Stimulated activated CD4-positive, alpha-beta T cell treated with anti-CD3 and anti-CD28 coated beads, Interleukin-2, amount 100 ng/mL, for 4 hours (primary cell): Measurements from ENCODE around the gene LYRM4.
A peak's percentile ranks its signal among the peaks of the same experiment; 100 is the strongest.

ENCODE experiments used
- DNase-seq: peaks from one replicate; pipeline ENCODE4 v3.0.0-alpha.2; 2020; ENCODE audit warnings: low read depth

LYRM4 gene

DNA sequence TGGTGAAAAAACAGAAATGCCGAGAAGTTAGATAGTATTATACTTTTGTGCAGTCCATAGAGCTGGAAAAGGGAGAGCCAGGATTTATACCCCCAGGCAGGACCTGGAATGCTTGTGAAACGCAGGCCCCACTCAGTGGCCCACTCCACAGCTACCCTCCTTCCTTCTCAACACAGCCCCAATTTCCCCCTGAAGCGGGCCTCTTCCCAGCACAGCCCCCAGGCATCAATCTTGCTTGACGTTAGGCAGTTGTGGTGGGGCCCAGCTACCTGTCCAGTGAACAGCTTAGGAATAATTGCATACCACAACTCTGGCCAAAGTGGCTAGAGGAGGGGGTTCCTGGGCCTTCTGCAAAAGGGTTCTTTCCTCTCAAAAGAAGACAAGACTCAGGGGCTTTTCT is 114.4 kb downstream of the LYRM4 start:
- DNase-seq = no peak

GRCh38 chr6:5143634-5144311 is 117.0 kb downstream of the LYRM4 start:
- DNase-seq = peak; percentile 67

- no peak for DNase-seq
These were observed 117.8 kb downstream of the LYRM4 start for GRCh38 chr6:5142915-5143314.

GRCh38 chr6:5142131-5142530 is 118.6 kb downstream of the LYRM4 start:
- DNase-seq = no peak

DNA sequence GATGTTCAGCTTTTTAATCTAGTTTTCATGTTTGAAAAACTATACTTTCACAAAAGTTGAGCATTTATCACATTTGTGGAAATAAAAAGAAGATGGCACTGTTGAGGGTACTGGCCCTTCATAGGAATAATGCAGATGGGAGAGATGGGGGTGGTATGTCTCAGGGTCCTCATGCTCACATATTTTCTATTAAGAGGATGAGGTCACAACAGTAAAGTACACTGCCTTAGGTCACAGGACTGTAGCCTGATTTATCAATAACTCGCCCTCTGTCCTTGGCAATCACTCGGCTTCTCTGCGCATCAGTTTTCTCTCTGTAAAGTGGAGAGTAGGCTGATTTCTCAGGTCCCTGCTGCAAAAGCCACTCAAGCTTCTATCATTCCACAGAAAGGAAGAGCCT is 119.7 kb downstream of the LYRM4 start:
- no peak for DNase-seq

- no peak for DNase-seq
These were observed 120.7 kb downstream of the LYRM4 start for GRCh38 chr6:5139828-5140771.

GRCh38 chr6:5138995-5139827 is 121.5 kb downstream of the LYRM4 start:
- no peak for DNase-seq

DNA sequence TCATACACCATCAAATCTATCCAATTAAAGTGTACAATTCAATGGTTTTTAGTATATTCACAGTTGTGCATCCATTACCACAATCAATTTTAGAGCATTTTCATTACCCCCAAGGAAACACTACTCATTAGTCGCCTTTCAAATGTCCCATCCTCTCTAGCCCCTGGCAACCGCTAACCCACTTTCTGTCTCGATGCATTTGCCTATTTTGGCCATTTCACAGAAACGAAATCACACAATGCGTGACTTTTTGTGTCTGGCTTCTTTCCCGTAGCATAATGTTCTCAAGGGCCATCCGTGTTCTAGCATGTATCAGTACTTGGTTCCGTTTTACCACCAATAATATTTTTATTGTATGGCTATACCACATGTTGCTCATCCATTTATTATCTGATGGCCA is 123.9 kb downstream of the LYRM4 start:
- no peak for DNase-seq

- peak; percentile 16 for DNase-seq
These were observed 124.9 kb downstream of the LYRM4 start for GRCh38 chr6:5135788-5136376.

DNA sequence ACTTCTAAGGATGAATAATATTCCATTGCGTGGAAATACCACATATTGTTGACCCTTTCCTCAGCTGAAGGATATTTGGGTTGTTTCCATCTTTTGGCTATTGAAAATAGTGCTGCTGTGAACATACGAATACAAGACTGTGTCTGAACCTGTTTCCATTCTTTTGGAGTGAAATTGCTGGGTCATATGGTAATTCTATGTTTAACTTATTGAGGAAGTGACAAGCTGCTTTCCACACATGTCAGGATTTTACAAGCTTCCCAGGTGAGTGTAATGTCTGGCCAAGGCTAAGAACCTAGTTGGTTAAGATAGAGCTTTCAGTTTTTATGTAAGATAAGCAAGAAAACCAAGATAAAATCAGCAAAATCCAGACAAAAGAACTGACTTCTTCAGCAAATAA is 126.8 kb downstream of the LYRM4 start:
- no peak for DNase-seq

GRCh38 chr6:5132731-5133130 is 128.0 kb downstream of the LYRM4 start:
- no peak for DNase-seq

DNA sequence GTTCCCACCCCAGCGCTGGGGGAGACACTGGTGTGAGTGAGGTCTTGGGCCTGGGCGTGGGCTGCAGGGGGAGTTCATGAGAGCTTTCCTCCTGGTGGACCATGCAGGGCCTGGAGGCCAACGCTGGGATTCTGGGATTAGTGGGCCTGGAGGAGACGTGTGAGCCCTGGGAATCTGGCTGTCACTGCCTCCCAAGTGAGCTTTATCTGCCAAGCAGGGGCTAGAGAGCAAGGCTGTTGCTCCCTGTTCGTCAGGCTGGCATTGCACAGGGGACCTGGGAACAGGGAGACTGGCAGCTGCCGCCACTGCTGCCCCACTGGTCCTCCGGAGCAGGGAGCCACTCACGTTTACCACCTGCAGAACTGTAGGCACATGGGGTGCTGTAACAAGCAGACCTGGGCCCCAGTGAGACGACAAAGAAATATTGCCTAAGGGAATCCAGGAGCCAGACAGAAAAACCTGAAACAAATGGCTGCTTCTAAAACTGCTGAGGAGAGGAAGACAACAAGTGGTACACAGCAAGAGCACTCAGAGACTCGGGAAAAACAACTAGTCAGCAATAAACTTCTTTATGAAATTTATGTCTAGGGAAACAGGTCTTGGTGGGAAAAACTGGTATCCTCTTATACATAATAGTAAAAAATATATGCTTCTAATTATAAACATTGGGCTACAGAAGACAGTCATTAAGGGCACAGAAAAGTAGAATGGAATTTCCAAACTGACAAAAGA is 130.4 kb downstream of the LYRM4 start:
- DNase-seq = no peak

GRCh38 chr6:5128351-5128750 is 132.4 kb downstream of the LYRM4 start:
- no peak for DNase-seq

GRCh38 chr6:5127106-5127687 is 133.6 kb downstream of the LYRM4 start:
- no peak for DNase-seq

DNA sequence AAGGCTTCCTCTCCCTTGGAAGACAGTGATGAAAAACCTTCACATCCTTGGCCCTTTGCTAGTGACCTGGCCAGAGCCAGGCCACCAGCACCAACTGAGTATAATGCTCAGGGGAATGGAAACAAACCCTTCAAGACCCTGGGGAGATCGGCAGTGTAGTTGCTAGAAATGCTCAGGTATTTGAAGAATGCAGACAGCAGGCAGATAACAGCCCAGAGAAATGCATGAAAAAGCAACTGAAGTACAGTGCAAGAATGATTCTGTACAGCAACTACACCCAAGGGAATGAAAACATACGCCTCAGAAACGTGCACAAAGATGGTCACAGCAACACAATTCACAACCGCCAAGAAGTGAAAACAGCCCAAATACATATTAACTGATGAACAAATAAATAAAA is 134.5 kb downstream of the LYRM4 start:
- DNase-seq = no peak

DNA sequence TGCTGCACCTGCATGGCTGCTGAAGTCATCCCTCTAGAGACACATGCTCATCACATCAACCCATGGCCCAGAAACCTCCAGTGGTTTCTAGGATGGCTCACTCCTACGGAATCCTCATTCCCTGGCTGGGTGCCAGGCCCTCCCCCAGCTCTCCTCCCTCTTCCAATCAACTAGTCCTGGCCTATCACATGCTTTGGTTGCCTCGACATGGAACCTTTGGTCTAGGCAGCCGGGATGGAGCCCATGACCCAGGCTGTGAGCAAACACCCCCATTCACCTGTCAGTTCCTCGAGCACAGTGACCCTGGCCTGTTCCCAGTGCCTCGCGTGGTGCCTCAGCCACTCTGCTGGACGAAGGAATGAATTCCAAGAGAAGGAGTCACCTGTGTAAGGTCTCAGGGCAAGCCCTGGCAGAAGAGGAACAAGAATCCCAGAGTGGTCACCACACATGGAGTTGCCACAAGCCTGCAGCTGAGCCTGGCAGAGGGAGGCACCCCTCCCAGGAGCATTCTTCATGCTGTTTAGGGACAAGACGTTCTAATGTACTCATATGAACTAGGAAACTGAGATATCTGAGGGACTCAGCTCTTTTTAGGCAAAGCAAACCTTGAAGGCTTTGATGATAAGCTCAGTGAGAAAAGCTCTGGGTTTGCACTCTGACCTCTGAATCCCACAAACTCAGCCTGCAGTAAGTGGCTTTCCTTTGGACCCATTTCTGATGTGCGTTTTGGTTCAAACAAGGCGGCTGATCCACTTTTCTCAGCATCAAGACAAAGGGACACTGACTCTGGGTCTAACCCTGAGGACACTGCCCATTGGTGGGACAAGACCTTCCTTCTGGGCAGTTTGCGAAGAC is 135.4 kb downstream of the LYRM4 start:
- DNase-seq = no peak

GRCh38 chr6:5124526-5124925 is 136.2 kb downstream of the LYRM4 start:
- DNase-seq = no peak

DNA sequence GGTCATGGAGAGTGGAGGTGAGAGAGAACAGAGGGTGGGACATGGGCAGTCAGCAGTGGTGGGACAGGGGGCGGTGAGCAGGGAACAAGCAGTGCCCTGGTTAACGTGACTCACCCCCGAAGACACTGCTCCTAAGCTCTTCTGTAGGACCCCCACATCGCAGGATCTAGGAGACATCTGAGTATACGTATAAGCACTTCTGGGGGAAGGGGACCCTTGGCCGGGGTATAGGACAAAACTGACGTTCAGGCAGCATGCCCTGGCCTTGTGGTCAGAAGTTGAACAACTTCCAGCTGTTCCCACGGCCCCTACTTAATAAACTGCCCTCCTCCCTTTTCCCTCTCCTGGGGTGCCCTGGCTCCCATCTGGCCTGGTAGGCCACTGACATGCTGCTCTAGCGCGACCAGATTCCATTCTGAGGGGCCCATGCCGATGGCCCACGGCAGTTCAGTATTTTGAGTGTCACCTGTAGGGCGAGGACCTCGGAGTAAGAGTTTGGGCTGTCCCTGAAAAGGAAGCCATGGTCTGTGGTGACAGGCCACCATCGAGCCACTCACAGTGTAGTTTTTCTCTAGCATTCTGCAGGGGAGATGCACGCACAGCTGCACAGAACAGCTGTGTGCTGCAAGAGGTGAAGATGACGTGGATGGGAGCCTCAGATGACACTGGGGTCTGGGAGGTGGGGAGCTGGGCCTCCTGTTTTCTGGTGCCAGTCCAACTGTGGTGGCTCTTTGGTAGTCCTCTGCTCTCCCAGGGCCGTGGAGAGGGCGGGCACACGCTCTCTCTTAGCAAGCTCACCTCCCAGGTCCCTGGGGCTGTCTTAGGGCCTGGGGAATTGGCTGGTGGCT is 137.2 kb downstream of the LYRM4 start:
- DNase-seq = no peak

- DNase-seq = no peak
These were observed 138.1 kb downstream of the LYRM4 start for GRCh38 chr6:5122504-5123112.
